HTR-8/SVneo (cell line): ENCODE measurements around the gene RGS7.
"Not testable (repeated sequence)": the region's sequence is repeated elsewhere in the genome, so short reads cannot be mapped to it uniquely, and the experiment has no call there.

Experiments used
- DNase-seq: peaks from one replicate; pipeline ENCODE4 v3.0.0; 2011; ENCODE audit warnings: low spot score, mixed read lengths; ENCODE audit not compliant: insufficient read length
- FAIRE-seq: peaks from 2 replicates; lab custom pipeline; 2011; peaks lifted over from hg19 to GRCh38; lab: Jason Lieb, UNC

The RGS7 gene

DNA sequence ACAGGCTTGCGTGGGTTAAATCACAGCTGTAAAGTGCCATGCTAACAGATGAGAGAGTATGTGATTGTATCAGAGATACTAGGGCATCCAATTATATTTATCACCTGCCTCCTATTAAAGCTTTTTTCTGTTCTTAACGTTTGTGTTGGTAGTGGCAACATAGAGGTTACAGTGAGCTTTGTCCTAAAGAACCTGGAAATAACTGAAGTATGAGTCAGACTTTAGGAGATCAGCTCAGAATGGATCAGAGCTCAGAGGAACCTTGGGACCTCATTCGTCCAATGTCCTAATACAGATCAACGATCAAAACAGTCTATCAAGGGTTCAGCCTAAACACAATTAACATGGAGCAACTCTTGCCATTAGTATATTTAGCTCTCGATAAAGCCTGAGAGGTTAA lies 81.0 kb downstream of the RGS7 start:
- FAIRE-seq, result no peak
- DNase-seq, result peak; percentile 9

DNA sequence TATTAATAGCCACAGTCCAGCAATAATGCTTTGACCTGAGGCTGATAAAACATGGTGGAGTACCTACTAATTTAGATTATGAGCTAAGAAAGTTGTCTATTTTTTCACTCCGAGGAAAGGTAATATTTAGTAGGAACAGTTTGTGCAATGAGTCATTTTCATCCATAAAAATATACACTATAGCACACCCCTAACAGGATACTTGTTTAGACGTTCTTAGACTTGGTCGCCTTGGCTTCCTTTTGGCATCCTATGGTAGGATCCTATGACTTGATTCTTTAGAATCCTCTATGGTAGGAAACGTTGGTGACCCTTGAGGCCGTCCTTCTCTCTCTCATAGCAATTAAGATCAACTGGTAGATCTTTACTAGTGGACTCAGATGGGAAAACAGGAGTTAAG lies 81.8 kb downstream of the RGS7 start:
- no peak for FAIRE-seq
- DNase-seq, result no peak

DNA sequence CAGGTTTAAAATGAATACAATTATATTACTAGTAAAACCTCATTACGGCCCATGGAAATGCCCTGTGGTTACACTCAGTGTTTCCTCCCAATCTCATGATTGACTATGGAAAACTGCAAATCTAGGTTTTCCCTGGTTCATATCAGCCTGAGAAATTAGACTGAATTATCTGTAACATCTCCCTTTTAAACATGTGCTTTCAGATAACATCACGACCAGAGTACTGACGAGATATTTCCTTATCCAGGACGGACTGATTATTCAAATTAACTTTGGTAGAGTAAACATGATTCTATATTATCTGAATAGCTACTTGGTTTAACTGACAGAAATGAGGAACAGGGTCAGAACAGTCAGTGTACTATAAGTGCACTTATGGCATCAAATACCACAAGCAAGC lies 82.3 kb downstream of the RGS7 start:
- FAIRE-seq (no peak), DNase-seq (no peak)

DNA sequence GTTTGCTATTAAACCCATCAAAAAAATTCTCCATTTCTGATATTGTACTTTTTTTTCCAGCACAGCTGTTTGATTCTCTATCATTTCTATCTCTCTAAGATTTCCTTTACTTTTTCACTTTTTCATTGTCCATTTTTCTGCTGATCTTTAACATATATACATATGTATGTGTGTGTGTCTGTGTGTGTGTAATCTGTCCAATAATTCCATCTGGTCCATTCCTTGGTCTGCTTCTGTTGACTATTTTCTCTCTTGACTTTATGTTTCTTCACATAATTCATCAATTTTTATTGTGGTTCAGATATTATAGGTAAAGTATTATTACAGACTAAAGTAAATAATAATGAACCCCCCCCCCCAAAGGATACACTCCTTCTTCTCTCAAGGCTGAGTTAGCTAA lies 84.2 kb downstream of the RGS7 start:
- FAIRE-seq (no peak), DNase-seq (no peak)

DNA sequence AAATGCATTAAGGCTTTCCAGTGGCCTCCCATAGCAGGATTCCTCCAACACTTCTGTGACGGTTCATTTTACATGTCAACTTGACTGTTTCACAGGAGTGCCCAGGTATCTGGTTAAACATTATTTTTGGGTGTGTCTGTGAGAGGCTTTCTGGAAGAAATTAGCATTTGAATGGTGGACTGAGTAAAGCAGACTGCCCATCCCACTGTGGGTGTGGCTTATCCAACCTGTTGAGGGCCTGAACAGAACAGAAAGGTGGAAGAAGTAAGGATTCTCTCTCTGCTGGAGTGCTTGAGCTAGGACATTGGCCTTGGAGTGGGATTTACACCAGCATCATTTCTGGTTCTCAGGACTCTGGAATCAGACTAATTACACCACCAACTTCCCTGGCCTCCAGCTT lies 85.6 kb downstream of the RGS7 start:
- FAIRE-seq, result no peak
- no peak for DNase-seq

DNA sequence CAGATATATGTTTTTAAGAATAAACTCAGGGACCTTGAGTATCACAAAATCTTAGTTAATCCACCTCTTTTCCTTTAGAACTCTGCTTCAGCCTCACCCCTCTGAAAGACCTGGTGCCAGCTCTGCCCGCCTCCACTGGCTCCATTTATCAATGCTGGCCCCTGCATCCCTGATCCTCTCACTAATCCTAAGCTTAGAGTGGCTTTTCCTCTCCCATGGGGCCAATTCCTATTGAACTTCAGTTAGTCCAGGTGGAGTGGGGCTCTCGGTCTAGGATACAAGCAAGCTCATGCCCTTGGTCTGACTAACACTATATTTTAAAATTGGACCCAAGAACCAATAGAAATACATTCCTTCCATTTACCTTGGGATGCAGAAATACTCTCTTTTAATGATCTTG lies 87.0 kb downstream of the RGS7 start:
- DNase-seq (no peak), FAIRE-seq (no peak)

DNA sequence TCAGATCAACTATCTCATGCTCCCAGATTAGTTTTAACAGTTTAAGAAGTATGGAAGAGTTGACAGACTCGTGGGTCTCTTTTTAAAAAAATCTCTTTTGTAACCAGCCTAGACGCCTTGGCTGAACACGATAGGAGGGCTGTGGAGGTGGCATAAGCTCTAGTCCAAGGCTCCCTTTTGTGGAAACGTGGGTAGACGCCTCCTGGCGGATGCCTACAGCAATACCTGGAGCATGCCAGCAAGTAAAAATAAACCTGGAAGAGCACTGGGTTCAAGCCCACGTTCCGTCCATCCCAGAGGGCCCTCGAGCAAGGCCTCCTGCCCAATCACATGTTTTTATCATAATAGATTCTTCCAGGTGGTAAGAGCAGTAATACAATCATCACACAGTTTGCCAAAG lies 87.9 kb downstream of the RGS7 start:
- FAIRE-seq (no peak), DNase-seq (no peak)

DNA sequence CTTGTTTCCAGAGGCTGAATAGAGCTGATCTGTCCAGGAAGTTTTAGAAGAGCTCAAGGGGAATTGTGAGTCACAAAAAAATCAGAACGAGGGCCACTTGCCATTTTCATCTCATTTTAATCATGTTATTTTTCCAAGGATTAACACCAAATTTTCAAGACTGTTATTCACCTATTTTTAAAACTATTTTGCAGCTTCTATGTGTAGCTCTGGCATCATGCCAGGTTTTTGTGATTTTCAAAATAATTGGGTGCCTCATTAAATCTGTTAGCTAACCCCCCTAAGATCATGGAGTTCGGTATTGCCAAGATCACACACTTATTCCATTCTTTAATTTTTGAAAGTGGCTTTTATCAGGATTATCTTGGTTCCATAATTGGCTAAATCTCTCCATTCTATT lies 90.9 kb downstream of the RGS7 start:
- DNase-seq, result no peak
- no peak for FAIRE-seq

DNA sequence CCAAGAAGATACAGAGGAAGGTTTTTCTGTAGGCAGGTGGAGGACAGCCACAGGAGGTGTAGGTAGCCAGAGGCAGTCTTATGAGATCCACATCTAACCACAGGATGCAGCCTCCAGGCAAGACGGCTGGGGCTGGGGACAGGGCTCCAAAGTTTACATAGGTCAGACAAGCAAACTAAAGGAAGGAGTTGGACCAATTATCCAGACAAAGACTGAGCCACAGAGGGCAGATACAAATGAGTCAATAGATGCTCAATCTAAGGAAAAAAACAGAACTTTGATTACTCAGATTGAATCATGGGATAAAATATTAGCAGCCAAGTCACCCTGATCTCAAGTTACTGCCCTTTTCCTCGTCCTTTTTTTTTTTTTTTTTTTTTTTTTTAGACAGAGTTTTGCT lies 91.6 kb downstream of the RGS7 start:
- DNase-seq (peak; percentile 10), FAIRE-seq (no peak)

DNA sequence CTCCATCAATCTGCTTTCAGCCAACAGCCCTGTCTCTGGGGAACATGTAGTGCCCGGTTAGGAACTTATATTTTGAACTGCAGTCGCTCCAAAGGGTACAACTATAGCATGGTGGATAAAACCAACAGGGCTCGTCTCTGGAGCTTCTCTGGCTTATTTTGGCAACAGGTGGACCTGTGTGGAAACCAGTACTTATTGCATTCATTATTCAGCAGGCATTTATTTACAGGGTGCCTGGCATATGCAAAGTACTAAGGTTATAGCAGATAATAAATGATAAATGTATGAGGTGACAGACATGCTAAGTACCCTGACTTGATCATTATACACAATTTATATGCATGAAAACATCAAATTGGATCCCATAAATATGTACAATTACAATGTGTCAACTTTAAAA lies 93.7 kb downstream of the RGS7 start:
- FAIRE-seq (no peak), DNase-seq (no peak)

DNA sequence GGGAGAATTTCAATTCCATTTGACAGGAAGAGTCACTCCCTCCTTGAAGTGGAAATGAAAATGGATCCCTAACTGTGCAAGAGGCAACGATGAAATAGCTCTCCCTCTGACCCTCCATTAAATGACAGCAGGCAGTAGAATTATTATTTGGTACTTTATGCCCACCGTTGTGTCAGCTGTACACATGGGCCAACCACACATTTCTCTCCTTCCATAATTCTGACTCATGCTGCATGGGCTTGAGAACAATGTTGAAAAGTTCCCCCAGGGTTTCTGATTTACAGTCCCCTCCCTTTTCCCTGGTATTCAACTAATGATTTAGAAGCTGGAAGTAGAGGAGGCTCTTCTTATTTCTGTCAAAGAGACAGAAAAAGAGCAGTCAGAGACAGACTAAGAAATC lies 103.5 kb downstream of the RGS7 start:
- DNase-seq (peak; percentile 57), FAIRE-seq (no peak)

DNA sequence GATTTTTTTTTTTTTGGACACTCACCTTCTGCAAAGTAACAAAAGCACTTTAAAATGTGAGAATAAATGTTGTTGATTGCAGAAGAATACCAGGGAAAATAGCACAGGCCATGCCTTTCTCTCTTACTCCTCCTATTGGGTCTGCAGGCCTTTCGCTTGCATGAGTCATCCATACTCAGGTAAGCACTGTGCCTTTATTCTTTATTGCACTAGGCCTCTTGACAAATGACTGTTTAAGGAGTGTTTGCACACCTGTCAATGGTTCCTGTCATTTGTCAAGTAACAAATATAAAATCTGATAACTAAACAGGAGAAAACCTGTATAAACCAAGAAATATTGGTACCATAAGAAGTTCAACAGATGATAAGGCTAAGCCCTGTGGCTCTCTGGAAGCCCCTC lies 106.5 kb downstream of the RGS7 start:
- DNase-seq (no peak), FAIRE-seq (no peak)

DNA sequence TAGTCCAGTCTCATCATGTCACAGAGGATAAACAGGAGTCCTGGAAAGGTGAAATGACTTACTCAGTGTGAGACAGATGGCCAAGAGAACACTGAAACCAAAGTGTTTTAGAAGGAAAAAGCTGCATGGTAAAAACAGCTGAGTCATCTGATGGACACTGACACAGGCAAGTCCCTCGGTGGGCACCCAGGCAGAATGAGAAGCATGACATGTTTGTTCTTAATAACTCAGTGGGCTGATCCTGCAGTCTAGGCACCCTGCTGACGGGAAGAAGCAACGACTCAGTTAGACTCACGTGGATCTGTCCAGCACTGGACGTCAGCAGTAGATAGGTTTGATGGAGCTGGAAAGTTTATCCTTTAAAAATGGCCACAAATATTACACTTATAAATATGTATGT lies 116.9 kb downstream of the RGS7 start:
- DNase-seq (no peak), FAIRE-seq (no peak)

DNA sequence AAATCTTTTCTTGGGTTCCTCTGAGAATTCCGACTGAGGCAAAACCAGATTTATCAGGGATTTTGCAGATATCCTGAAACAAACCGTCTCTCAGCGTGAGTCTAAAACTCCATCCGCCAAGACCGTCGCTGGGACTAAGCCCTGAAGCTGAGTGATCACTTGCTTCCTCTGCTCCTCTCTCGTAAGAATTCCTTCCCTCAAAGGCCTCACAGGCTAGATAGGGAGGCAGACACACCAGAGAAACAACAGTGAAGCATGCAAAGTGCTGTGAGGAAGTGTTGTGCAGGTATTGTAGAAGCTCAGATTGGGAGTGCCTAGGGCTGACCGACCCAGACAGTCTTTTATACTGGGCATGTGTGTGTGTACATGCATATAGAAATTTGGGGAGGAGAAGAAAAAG lies 119.1 kb downstream of the RGS7 start:
- FAIRE-seq (no peak), DNase-seq (no peak)

DNA sequence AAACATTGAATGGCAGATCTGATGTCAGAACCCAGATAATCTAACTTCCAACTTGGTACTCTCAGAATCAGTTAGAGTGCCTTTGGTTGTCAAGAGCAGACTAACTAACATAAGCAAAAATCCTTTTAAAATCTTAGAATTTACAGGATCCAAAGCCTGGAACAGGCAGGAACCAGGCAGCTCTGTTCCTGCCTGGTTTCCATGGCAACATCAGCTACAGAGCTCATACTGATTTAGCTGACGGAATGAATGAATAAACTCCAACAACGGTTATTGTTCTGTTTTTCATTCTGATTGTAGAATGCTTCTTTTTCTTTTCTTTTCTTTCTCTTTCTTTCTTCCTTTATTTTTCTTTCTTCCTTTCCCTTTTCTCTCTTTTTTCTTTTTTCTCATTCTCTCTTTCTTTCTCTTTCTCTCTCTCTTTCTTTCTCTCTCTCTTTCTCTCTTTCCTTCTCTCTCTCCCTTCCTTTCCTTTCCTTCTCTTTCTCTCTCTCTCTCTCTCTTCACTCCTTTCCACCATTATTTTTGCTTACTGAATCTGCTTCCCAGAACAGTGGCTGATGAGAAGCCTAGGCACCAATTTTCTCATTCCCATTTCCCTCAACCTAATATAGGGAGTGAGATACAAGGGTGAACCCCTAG lies 121.6 kb downstream of the RGS7 start:
- no peak for DNase-seq
- FAIRE-seq, result no peak

DNA sequence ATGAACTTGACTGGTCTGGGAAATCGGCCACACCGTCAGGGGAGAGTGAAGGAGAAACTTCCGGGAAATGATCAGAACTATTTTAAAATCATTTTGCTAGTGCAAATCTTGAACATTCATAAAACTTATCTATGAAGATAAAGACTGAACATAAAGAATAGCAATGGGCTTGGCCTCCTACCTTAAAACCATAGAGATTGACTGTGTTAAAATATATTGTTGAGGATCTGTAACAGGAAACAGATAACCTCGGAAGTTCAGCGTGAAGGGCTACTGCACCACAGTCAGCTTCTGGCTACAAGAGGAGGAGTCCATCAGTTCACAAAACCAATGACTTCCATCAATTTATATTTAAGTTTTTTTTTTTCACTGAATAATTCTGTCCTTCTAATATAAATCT lies 127.3 kb downstream of the RGS7 start:
- FAIRE-seq, result no peak

DNA sequence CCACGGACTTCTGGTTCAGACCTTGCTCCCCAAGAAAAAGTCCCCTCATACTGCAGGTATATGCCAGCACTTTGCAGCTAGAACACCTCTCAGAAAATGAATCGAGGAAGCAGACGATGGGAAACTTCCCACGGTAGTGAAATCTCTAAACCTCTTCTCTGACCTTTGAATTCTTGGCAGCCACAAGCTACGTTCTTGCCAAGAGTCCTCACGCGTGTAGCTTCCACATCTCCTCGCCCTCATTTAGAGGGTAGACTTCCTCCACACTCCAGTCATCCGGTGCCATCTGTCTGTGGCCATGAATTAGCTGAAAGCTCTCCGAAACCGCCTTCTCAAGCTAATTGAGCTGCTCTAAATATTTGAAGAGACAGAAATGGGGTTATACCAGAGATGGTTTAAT lies 127.8 kb downstream of the RGS7 start:
- FAIRE-seq (no peak), DNase-seq (no peak)

More for the DNA sequence above, 127.3 kb downstream of the RGS7 start:
- no peak for DNase-seq

DNA sequence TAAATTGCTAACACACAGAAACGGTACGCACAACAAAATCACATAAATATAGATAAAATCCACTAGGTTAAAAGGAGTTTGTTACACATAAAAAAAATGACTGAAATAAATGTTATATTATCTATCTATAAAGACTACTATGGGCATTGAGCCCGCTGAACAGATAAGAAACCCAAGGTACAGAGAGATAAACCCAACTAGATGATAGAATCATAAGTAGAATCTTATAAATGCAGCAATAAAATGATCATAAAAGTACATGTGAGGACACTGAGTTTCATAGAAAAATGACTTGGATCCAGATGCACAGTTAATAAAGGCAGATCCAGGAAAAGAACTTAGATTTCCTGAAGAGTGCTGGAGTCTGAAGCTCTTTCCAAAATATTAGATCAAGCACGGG lies 128.7 kb downstream of the RGS7 start:
- no peak for DNase-seq
- no peak for FAIRE-seq

DNA sequence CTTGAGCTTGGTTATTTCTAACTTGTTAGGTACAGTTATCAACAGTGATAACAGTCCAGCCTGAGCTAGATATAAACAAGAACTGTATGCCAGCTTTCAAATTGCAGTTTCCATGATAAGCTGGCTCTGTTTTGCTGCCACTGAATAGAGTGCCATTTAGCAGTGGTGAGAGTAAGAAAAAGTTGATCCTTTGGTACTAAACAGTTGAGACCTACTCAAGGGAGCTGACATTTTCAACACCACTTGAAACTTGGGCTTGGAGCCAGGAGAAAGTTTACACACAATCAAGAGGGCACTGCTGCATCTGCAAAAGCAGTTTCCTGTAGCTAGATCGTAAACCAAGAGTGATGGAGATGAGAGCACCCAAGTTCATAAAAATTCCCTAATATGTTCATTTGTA lies 131.3 kb downstream of the RGS7 start:
- no peak for FAIRE-seq
- DNase-seq, result no peak

DNA sequence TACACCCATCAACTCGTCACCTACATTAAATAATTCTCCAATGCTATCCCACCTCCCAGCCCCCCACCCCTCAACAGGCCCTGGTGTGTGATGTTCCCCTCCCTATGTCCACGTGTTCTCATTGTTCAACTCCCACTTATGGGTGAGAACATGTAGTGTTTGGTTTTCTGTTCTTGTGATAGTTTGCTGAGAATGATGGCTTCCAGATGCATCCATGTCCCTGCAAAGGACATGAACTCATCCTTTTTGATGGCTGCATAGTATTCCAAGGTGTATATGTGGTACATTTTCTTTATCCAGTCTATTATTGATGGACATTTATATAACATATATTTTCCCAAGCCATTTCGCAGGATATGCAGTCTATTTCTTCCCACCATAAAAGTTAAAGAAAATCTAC lies 132.8 kb downstream of the RGS7 start:
- FAIRE-seq, DNase-seq: not testable (repeated sequence)

DNA sequence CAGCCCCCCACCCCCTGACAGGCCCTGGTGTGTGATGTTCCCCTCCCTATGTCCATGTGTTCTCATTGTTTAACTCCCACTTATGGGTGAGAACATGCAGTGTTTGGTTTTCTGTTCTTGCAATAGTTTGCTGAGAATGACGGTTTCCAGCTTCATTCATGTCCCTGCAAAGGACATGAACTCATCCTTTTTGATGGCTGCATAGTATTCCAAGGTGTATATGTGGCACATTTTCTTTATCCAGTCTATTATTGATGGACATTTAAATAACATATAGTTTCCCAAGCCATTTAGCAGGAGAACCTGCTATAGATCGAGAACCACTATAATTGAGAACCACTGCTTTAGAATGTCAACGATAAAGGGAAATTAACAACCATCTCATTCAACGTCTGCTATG lies 134.2 kb downstream of the RGS7 start:
- not testable (repeated sequence) for FAIRE-seq

DNA sequence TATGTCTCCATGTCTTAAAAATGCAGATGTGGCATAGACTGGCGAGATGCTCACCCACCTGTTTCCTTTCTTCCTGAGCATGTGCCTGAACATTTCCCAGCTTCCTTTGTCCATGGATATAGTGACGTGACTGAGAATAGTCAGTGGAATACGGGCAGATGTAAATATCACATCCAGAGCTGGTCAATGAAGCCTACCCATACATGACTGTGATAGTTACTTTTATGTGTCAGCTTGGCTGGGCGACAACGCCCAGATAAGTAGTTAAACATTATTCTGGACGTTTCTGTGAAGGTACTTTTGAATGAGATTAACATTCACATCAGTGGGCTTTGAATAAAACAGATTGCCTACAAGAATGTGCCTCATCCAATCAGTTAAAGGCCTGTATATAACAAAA lies 135.7 kb downstream of the RGS7 start:
- no peak for FAIRE-seq
- DNase-seq, result no peak

More for the DNA sequence above, 134.2 kb downstream of the RGS7 start:
- not testable (repeated sequence) for DNase-seq

DNA sequence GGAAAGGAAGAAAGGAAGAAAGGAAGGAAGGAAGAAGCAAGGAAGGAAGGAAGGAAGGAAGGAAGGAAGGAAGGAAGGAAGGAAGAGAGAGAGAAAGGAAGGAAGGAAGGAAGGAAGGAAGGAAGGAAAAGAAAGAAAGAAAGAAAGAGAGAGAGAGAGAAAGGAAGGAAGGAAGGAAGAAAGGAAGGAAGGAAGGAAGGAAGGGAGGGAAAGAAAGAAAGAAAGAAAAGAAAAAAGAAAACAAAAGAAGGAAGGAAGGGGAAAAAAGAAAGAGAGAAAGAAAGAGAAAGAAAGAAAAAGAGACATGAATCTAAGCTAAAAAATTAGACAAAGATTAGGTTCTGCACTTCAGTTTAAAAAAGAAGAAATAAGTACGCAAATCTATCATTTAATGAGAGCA lies 136.1 kb downstream of the RGS7 start:
- DNase-seq, FAIRE-seq: not testable (repeated sequence)
